Stomach (tissue), 4 donors: ENCODE measurements around the gene FGF14.

ENCODE experiments used
- EP300 ChIP-seq: sonication (generic); formaldehyde crosslinking; IDR thresholded peaks from one replicate; pipeline ENCODE4 v1.6.1; 2017; ENCODE audit warnings: antibody characterized with exemption
- POLR2A ChIP-seq, 4 donors: fragments of 450-650 bp; IDR thresholded peaks; one replicate each; pipeline ENCODE4 v1.6.1; 2016; ENCODE audit warnings: antibody characterized with exemption in 4 of 4, control low read depth in 2 of 4, mild to moderate bottlenecking in 1 of 4, moderate library complexity in 1 of 4
- TF ChIP-seq, protein P1 (sequence below), 7 experiments: fragments of 450-650 bp in 4 of 7; fragments of 200-600 bp in 3 of 7; sonication (generic) in 3 of 7; IDR thresholded peaks; one replicate each; pipeline ENCODE4 v1.5.1; 2016 to 2019; ENCODE audit warnings: antibody characterized with exemption in 7 of 7, control low read depth in 2 of 7, mild to moderate bottlenecking in 1 of 7

GRCh38 chr13:101718496-101718895 lies 683.4 kb downstream of the FGF14 start:
- TF ChIP-seq EP300: no peak
- TF ChIP-seq, protein P1, sequence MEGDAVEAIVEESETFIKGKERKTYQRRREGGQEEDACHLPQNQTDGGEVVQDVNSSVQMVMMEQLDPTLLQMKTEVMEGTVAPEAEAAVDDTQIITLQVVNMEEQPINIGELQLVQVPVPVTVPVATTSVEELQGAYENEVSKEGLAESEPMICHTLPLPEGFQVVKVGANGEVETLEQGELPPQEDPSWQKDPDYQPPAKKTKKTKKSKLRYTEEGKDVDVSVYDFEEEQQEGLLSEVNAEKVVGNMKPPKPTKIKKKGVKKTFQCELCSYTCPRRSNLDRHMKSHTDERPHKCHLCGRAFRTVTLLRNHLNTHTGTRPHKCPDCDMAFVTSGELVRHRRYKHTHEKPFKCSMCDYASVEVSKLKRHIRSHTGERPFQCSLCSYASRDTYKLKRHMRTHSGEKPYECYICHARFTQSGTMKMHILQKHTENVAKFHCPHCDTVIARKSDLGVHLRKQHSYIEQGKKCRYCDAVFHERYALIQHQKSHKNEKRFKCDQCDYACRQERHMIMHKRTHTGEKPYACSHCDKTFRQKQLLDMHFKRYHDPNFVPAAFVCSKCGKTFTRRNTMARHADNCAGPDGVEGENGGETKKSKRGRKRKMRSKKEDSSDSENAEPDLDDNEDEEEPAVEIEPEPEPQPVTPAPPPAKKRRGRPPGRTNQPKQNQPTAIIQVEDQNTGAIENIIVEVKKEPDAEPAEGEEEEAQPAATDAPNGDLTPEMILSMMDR (IDR thresholded peaks at IDR 0.05): no peak
- TF ChIP-seq POLR2A (IDR thresholded peaks at IDR 0.05): no peak
